ENCODE data around the gene UCN.

GRCh38 chr2:27303093-27304025 is 4.9 kb downstream of the UCN start:
- no peak for TF ChIP-seq POLR2A (IDR thresholded peaks at IDR 0.05)
- peak; percentile 80 to 91 (median 86) for TF ChIP-seq CTCF (IDR thresholded peaks at IDR 0.05 in 8 of 11, conservative IDR thresholded peaks at IDR 0.05 in 3 of 11)
- no peak for TF ChIP-seq POLR2AphosphoS5 (IDR thresholded peaks at IDR 0.05)

Data from spleen (tissue), 7 donors.